ENCODE measurements around the gene TMEM132C. TPM values are rescaled to one million over a fixed set of nuclear protein-coding genes. Genes with fewer than 3 reads are reported as not detected.

Gene TMEM132C
- polyA plus RNA-seq, 12 donors = 0.84 to 35.0 (median 1.8) TPM; not detected in 2

DNA sequence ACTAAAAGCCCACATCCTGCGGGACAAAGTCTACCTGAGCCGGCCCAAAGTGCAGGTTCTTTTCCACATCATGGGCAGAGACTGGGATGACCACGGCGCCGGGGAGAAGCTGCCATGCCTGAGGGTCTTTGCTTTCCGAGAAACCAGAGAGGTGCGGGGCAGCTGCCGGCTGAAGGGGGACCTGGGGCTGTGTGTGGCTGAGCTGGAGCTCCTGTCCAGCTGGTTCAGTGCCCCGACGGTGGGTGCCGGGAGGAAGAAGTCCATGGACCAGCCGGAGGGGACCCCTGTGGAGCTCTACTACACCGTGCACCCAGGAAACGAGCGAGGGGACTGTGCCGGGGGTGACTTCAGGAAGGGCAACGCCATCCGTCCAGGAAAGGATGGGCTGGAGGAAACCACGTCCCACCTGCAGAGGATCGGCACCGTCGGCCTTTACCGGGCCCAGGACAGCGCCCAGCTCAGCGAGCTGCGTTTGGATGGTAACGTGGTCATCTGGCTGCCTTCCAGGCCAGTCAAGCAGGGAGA, 148.1 kb downstream of the TMEM132C start:
- no peak for DNase-seq

DNA sequence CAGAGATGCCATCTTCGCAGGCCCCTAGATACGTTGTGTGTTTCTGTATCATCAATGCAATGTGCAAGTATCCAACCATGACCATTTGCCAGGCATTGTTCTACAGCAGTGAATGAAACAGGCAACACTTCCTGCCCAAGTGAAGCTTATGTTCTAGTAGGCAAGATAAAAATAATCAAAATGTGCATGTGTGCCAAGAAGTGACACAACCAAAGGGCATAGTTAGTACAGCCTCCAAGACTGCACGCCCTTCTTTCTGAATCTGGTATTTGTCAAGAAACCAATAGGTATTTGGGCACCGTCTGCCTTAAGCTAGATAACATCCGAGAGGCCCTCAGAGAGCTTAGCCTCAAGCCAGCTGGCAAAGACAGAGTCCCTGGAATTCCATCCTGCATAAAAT, 152.0 kb downstream of the TMEM132C start:
- no peak for DNase-seq

DNA sequence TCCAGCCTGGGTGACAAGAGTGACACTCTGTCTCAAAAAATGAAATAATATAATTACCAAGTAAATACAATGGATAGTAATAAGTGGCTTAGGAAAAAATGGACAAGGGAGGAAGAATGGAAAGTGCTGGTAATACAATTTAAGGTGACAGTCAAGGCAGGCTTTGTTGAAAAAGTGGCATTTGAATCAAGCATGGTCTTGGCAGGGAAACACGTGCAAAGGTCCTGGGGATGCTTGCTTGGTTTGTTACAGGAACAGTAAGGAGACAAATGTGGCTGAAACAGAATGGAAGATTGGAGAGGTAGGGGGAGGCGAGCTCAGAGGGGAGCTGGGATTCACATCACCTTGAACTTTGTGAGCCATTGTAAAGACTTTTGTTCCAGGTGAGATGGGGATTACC, 153.2 kb downstream of the TMEM132C start:
- DNase-seq = no peak

DNA sequence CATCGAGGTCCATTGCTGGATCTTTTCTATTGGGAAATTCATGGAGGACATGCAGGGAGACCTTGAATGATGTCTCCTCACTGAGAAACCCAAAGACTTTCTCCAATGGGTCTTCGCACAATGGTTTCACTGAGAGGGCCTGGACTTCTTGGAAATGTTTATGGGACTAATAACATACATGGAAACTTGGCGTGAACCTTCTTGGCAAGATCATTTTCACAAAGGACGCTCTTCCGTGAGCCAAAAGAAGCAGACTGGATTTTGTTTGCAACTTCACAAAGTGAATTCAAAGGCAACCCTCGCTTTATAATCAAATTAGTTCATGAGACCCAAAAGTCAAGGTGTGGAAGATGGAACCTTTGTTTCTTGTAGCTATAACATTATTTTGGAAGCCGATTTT, 154.4 kb downstream of the TMEM132C start:
- peak; percentile 73 for DNase-seq

DNA sequence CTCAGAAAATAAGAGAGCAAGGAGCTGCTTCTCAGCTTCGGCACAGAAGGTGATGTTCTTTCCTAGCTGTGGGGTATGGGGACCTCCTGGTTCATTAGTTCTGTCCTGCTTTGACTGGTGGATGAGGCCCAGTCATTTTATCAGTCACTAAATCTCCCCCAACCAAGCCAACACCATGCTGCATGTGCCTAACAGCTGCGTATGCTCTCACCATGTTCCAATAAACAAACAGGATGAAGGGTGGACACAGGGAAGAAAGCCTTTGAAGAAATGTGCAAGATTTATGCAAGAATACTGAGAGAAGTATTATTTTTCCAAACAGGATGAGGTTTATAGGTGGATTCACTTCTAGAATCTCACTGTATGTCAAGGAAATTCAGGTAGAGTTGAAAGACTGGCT, 156.2 kb downstream of the TMEM132C start:
- DNase-seq = no peak

DNA sequence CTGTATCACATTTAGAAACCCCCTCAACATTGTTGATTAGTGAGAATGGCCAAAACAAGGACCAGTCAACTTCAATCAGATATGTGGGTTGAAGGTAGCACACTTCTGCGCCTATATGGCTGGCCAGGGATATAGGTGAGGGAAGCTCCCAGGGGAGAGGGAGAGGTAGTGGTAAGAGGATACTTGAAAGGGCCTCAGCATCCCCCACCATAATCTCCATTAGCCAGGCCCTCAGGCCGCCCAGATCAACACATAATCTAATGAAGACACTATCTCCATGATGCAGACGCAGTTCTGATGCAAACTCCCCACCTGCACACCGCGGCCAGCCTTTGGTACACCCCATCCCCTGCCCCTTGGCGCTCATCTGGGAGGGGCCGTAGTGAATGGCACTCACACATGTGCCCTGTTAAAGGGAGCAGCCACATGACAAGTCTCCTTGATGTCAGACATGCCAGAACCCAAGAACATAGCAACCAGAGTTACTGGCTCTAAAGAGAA, 158.0 kb downstream of the TMEM132C start:
- no peak for DNase-seq

DNA sequence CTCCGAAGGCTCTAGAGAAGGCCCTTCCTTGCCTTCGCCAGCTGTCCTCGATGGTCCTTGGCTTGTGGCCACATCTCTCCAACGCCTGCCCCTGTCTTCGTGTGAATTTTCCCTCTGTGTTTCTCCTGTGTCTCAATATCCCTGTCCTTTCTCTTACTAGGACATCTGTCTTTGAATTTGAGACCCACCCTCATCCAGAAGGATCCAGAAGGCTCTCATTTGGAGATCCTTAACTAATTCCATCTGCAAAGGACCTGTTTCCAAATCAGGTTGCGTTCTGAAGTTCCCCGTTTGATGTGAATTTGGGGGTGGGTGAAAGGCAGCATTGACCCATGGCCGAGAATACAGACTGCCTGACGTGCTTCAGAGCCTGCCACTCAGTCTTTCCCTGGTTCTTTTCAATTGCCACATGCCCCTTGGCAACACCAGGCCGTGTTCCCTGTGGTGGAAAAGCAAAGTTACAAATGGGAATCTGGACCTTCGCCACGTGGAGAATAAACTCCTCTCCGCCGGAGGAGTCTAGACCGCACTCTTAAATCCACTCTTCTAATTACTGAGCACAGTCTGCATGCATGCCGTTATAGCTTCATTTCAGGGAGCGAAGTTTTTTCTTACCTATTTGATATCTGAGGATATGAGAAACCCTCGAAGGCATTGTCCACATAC, 158.8 kb downstream of the TMEM132C start:
- DNase-seq = no peak

DNA sequence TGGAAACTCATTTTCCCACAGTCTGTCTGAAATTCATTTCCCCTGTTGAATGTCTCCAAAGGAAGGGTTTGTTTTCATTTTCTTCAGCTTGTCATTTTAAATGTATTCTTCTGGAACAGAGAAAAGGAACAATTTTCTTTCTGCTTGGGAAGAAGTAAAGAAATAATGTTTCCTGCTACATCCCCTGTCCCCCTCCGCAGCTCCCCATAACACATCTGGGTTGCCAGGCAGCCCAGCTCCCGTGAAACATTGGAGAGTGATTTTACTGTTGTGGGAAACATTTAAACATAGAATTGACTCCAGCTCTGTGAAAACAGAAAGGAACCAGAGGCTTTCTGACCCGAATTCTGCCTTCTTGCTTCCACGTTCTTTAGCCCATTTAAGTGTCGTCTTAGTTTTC, 159.5 kb downstream of the TMEM132C start:
- peak; percentile 69 for DNase-seq

DNA sequence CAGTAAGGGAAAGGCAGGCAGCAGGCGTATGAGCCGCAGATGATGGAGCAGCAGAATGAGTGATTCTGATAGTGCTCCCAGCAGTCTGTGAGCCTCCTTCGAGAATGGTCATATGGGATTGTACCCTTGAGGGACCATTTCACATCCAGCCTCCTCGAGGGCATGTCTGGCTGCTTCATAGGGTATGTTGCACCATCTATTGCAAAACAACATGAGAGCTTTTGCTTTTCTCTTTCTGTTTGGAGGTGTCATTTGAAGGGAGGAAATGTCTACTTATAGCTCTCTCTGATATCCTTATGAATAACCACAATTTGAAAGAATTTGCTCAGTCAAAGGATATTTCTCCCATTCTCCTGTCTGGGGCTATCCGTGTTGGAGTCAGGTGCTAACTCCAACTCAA, 172.8 kb downstream of the TMEM132C start:
- no peak for DNase-seq

DNA sequence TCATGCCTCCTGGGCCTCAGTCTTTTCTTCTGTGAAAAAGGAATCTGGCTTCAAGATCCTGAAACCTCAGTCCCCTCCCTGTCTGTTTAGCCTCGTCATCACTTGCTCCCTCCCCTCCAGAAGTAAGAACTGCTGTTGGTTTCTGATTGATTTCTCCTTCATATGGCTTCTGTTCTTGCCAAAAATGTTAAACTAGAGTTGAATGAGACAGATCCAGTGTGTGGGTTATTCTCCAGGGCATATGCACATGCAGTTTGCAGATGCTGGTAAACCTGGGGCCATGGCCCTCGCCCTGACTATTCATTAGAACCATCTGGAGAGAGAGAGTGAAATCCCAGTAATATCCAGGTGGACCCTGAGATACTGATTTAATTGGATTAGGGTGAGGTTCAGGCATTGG, 175.1 kb downstream of the TMEM132C start:
- no peak for DNase-seq

DNA sequence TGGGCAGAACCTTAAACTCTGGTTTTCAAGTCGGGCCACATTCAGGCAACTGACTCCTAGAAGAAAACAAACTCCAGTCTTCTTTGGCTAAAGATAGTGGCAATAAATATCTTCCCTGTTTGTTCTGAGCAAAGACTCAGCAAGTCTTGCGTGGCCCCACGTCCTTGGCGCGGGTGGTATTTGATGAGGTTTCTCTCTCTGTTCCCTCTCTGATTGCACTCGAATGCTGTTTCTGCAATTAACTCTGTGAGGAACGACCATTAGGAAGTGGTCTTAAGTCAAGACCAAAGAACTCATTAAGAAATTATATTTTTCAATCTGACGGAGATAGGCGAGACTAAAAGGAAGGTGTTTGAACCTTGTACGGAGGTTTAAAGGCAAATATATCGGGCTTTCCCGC, 177.6 kb downstream of the TMEM132C start:
- no peak for DNase-seq

DNA sequence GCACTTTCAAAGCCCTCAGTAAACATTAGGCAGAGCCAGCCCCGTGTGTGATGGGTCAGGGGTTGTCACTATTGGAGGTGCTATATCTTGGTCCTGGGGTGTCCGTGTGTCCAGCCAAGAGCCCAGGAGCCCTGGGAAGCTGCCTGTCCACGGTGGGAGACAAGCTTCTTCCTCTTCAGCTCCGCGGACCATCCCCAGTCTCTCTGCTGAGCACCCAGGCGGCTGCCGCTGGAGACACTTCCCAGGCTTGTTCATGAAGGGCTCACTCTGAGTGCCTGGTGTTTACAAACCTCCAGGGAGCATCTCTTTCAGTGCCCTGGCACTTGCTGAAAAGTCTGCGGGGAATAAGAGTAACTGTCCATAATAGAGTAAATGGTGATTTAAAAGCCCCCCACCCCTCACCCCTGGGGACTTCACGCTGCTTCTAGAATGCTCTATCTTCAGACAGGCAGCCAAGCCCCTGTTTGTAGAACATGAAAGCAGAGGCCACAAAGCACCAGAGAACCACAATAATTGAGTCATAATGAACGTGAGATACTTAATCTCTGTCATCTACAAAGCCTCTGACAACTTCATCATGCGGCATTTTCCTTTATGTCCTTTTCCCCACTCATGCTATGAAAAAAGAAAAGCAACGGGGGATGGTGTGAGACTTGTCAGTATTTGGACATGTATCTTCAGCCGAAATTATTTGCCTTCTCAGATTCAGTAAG, 178.6 kb downstream of the TMEM132C start:
- no peak for DNase-seq

DNA sequence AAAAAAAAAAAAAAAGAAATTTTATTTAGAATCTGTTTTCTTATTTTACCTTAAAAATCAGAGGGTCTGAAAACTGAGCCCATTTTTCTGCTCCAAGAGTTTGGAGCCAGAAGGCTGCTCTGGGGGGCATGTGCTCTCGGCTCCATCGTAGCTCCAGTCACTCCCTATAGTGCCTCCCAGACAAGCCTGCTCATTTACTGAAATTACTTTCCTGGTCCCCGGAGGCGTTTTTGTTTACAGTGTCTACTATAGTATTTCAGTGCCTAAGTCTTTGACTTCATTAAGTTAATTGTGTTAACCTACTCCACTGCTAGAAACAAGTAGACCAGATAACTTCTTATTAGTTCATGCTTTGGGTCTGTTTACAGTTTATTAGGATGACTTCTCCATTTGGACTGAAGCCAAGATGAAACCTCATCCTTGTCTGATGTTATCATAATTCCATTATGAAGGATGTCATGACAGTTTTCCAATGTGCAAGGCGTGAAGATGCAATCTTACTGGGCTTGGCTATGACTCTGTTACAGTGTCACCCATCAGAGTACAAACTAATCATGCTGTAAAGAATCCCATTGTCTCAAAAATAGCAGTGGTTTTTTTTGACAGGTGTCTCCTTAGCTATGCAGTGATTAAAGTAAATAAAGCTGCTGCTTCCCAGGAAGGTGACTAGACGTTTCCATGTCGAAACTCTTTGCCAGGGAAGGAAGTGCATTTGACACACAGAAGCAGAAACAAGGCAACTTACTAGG, 182.3 kb downstream of the TMEM132C start:
- no peak for DNase-seq

DNA sequence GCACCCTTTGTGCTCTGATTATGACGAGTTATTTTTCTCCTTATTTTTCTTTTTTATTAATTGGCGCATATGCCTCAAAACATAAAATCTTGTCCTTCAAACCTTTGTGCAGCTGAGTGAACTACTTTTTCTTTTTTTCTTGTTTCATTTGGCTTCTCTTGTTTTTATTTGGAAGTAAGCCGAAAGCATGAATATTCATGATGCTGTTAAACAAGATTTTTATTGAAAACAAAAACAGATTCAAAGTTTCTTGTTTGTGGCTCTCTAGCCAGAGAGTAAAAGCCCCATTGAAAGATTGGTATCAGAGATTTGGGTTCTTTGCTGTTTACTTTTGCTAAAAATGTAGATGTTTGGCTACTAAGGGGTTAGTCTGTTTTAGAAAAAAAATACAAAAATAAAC, 183.8 kb downstream of the TMEM132C start:
- no peak for DNase-seq

DNA sequence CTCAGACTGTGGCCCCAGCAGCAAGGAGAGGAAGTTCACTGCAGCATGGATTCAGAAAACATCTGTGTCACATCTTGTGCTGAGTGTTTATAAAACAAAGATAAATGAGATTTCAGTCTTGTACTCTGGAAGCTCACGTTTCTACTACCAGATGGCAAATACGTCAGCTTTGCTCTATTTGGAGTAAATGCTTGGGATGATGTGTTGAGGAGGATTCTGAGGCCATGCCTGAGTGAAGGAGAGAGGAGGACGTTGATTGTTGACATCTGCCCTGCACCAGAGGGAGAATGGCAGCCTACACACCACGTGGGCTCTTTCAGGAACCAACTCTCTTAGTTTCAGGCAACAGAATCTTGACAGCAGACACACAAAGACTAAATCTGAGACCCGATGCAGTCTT, 188.9 kb downstream of the TMEM132C start:
- no peak for DNase-seq

DNA sequence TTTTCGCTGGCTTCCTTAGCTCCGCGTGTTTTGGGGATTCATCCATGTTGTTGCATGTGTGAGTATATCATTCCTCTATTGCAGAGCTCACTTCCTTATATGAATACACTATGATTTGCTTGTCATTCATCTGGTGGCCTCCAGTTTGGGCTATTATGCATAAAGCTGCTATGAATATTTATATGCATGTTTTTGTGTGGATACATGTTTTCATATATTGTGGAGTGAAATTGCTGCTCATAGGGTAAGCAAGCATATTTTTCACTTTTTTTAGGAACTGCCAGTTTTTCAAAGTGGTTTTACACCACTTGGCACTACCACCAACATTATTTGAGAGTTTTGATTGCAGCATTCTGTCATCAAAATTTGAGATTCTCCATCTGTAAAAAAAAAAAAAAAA, 190.0 kb downstream of the TMEM132C start:
- DNase-seq = no peak

DNA sequence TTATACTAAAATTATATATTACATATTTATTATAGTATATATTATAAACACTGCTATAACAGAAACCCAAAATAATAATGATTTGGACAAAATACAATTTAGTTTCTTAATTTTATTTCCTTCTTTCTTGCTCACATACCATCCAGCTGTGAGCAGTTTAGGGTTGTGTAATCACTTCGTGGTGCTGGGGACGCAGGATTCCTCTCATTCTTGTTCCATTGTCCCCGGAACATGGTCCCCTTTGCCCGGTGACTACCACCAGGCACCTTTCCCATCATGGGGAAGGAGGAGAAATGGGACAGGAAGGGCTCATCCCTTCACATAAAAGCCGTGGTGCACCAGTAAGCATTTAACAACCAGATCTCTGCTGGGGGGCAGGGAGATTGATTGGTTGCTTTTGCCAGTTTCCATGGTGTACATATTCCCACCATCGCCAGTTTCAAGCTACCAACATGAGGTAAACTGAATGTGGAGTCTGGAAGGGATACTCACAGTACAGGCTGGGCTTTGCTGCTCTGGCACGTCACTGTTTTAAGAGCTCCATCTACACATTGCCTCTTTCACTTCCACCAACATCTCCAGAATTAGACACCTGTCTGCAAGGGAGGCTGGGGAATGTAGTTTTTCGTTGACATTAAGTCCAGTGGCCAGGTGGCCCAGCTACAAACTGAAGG, 191.5 kb downstream of the TMEM132C start:
- no peak for DNase-seq

DNA sequence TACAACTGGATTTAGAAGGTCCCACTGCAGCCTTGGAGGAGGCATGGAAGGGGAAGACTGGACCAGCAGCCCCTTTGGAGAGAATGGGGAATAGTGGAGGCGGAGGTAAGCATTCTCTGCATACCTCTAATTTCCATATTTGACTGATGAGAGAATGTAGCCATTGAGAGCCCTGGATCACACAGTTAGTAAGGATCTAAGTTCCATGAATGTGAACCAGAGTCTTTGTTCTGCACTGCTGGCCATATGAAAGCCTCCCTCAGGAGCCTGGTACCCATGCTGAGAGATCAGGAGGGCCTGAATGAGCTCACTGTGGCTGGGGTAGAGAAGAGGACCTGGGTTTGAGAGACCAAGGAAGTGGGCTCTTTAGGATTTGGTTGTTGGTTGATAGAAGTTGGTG, 192.1 kb downstream of the TMEM132C start:
- no peak for DNase-seq

DNA sequence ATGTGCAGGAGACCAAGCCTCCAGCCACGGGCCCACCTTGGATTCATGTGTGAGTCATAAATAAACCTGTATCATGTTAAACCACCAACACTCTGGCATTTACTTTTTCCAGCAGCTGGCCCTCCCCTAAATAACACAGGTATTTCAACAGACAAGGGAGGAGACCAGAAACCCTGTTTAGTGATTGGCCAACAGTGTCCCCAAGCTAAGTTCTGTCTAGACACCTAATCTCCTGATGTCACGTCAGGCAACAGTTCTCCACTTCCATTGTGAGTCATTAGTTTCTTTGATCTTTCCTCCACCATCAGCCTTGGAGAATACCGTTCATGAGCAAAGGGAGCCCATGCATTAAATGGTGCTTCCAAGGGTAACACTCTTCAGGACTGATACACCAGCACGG, 196.9 kb downstream of the TMEM132C start:
- no peak for DNase-seq

DNA sequence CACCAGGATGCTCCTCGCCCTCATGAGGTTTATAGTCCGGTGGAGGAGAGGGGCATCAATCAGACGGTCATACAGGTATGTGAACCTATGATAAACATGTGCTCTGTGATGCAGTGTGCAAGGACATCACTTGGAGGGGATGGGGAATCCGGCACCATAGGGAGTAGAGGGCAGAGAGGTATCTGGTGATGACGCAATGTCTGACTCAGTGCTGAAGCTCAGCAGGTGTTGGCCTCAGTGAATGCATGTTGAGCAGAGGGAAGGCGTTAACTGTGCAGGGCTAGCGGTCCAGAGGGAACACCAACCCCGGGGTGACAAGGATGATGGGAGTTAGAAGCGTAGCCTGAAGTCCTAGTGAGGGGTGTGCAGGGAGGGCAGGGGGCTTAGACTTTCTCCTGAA, 200.9 kb downstream of the TMEM132C start:
- DNase-seq = no peak

DNA sequence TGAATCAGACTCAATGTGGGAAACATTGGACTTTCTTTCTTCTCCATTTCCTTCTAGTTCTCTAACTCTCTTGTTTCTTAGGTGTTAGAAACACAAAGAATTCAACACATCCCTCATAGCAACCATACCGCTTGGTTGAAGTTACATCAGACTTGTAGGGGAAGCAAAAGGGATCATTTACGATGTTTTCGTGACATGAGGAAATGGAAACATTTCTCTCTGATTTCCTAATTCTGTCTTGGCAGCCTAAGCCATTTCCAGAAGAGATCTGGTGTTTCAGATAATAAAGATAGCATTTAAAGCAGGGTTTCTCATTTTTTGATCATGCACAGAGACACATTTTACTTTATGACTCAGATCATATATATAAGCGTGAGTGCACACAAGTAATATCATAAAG, 202.0 kb downstream of the TMEM132C start:
- DNase-seq = no peak

DNA sequence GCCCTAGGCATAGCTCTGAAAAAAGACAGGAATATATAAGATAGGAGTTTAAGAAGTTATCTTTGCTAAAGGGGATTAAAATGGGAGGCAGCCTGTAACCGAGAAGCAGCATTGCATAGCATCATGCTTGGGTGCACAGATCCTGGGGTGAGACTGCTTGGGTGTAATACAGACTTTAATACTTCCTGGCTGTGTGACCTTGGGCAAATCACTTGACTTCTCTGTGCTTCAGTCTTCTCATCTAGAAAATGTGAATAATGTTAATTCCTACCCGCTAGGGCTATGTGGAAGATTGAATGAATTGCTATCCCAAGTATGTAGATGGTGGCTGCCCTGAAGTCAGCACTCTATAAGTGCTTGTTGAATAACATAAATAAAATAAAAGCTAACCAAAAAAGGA, 204.5 kb downstream of the TMEM132C start:
- DNase-seq = no peak
